Upper lobe of left lung (tissue), 4 donors: ENCODE data around the gene BARX2.

ENCODE experiments used
- EP300 ChIP-seq, 4 donors: sonication (generic); formaldehyde crosslinking; IDR thresholded peaks; one replicate each; pipeline ENCODE4 v1.5.1; 2017; ENCODE audit warnings: antibody characterized with exemption in 4 of 4, control low read depth in 2 of 4
- POLR2A ChIP-seq, 4 donors: fragments of 450-650 bp; IDR thresholded peaks; one replicate each; pipeline ENCODE4 v1.5.1; 2016 to 2017; ENCODE audit warnings: antibody characterized with exemption in 4 of 4, mild to moderate bottlenecking in 2 of 4
- POLR2AphosphoS5 ChIP-seq, 2 donors: sonication (generic); formaldehyde crosslinking; IDR thresholded peaks; one replicate each; pipeline ENCODE4 v1.5.1; 2017; ENCODE audit warnings: antibody characterized with exemption in 2 of 2
- TF ChIP-seq, protein P1 (sequence below), 6 experiments: fragments of 450-650 bp in 4 of 6; fragments of 200-600 bp in 2 of 6; sonication (generic) in 2 of 6; IDR thresholded peaks; one replicate each; pipeline ENCODE4 v1.5.1; 2016 to 2019; ENCODE audit warnings: antibody characterized with exemption in 6 of 6

DNA sequence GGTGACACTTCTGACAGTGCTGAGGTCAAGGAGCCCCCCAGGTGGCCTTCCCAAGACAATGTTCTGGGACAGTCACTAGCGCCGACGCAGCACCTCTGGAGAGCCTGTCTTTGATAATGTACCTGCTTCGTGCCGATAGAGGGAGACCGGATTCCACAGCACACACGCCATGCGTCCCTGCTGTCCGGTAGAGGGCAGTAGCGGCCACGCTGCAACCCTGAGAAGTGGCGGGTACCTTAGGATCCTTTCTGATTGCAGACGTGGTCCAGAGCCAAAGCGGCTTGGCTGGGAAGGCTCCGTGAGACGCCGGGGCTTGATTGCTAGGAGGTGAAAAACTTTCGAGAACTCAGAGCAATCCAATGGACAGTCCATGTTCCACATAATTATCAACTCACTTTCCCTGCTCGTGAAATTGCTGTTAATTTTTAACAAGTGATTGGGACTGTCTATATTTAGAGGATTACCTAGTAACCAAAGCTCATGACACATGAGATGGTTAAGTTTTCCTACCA, 11.4 kb upstream of the BARX2 start:
- TF ChIP-seq POLR2A (IDR thresholded peaks at IDR 0.05) (no peak), POLR2AphosphoS5 (IDR thresholded peaks at IDR 0.05) (no peak), EP300 (IDR thresholded peaks at IDR 0.05) (no peak)
- TF ChIP-seq, protein P1, sequence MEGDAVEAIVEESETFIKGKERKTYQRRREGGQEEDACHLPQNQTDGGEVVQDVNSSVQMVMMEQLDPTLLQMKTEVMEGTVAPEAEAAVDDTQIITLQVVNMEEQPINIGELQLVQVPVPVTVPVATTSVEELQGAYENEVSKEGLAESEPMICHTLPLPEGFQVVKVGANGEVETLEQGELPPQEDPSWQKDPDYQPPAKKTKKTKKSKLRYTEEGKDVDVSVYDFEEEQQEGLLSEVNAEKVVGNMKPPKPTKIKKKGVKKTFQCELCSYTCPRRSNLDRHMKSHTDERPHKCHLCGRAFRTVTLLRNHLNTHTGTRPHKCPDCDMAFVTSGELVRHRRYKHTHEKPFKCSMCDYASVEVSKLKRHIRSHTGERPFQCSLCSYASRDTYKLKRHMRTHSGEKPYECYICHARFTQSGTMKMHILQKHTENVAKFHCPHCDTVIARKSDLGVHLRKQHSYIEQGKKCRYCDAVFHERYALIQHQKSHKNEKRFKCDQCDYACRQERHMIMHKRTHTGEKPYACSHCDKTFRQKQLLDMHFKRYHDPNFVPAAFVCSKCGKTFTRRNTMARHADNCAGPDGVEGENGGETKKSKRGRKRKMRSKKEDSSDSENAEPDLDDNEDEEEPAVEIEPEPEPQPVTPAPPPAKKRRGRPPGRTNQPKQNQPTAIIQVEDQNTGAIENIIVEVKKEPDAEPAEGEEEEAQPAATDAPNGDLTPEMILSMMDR (IDR thresholded peaks at IDR 0.05): peak; percentile 78 to 98 (median 92)
